HG02884 (cell line): Measurements from ENCODE around the gene CDRT15L2.
"Not testable (repeated sequence)": the region's sequence is repeated elsewhere in the genome, so short reads cannot be mapped to it uniquely, and the experiment has no call there.

Experiments used
- ATAC-seq: cut with Tn5 transposase; IDR thresholded peaks from one replicate; pipeline ENCODE4 v1.9.1; 2021; ENCODE audit warnings: mild to moderate bottlenecking, moderate library complexity; ENCODE audit not compliant: unreplicated experiment

The CDRT15L2 gene

DNA sequence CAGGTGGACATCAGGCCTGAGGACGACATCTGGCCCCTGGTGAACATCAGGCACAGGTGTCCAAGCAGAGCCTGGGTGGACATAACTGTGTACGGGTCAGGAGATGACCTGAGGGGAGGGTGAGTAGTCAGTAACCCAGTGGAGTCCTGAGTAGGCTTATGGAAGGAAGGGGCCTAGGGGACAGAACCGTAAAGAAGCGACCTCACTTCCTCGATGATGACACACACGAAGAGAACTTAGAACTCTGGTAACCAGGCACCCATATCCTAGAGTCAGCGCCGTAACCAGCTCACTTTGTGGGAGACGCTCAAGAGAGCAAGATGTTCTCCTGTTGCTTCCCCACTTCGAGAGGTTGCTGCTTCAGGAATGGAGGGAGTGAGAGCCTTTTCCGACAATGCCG, at the start of gene CDRT15L2:
CDRT15L2 (plus strand) TSS at position 301 of the 400 bp plus-strand sequence; CDS start at position 321, 20 bp downstream.
- ATAC-seq = not testable (repeated sequence)

GRCh38 chr17:20530104-20530503, 49.4 kb upstream of the CDRT15L2 start:
- ATAC-seq = not testable (repeated sequence)

DNA sequence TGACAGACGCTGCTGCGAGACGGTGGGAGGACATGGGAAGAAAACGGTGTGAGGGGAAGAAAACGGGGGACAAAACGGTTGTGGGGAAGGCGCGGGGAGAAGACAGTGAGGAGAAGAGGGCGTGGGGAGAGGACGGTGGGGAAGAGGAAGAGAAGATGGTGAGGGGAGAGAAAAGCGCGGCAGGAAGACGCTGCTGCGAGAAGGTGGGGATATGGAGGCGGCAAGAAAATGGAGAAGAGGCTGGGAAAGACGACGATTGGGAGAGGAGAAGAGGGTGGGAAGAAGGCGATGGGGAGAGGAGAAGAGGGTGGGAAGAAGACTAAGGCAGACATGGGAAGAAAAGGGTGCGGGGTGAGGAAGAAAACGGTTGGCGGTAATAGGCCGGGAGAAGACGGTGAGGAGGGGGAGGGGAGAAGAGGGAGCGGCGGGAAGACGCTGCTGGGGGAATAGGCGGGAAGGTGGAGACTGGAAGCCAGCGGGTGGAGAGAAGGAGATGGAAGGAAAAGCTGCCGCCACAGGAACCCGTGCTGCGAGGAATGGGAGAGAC, 46.9 kb upstream of the CDRT15L2 start:
- ATAC-seq = not testable (repeated sequence)

DNA sequence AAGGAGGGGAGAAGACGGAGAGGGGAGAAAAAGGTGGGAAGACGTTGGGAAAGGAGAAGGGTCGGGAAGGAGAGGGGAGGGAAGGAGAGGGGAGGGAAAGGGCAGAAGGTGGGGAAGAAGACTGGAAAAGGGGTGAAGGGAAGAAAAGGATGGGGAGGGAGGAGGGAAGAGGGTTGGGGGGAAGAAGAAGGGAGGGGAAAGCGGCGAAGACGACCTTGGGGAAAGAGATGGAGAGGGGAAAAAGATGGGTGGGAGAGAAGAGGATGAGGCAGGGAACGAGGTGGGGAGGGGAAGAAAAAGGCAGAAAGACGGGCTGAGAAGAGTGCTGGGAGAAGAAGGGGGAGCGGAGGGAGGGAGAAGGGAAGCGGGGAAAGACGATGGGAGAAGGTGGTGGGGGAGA, 46.3 kb upstream of the CDRT15L2 start:
- ATAC-seq = not testable (repeated sequence)

GRCh38 chr17:20534711-20535550, 44.6 kb upstream of the CDRT15L2 start:
- not testable (repeated sequence) for ATAC-seq

GRCh38 chr17:20540414-20540813, 39.1 kb upstream of the CDRT15L2 start:
- ATAC-seq = peak; percentile 84

GRCh38 chr17:20540865-20541264, 38.7 kb upstream of the CDRT15L2 start:
- ATAC-seq = peak; percentile 40

- ATAC-seq = not testable (repeated sequence)
Observed at GRCh38 chr17:20541853-20542546, 37.5 kb upstream of the CDRT15L2 start.

- ATAC-seq = not testable (repeated sequence)
Observed at GRCh38 chr17:20547923-20548322, 31.6 kb upstream of the CDRT15L2 start.

DNA sequence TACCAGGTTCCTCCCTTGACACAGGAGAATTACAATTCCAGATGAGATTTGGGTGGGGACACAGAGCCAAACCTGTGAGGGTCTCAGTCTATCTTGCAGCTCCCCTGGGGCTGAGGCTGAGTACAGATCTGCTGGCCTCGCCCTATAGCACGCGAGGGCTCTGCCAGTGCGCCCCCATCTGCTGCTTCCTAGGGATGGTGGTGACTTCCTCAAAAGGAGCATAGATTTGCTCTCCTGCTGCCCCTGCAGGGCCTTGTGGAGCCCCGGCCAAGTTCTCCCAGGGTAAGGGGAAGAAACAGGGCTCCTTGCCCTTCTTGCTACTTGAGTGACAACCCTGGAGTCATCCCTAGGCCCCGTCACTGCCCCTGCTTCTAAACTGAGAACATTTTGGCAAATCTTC, 26.6 kb upstream of the CDRT15L2 start:
- not testable (repeated sequence) for ATAC-seq

DNA sequence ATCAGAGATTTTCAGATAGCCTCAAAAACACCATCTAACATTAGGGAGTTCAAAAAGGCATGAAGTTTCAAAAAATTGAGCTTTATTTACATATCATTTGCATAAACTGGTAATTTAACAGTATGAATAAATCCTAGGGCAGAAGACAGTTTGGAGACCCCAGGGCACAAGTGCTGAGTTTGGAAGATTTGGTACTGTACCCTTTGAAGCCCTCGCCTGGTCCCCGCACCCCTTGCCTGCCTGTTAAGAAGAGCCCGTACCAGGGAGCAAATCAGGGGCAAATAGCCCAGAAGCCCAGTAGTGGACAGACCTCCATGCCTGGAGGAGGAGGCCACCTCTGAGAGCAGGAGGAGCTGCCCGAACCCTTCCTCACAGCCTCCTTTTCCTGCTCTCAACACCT, 24.8 kb upstream of the CDRT15L2 start:
- not testable (repeated sequence) for ATAC-seq

DNA sequence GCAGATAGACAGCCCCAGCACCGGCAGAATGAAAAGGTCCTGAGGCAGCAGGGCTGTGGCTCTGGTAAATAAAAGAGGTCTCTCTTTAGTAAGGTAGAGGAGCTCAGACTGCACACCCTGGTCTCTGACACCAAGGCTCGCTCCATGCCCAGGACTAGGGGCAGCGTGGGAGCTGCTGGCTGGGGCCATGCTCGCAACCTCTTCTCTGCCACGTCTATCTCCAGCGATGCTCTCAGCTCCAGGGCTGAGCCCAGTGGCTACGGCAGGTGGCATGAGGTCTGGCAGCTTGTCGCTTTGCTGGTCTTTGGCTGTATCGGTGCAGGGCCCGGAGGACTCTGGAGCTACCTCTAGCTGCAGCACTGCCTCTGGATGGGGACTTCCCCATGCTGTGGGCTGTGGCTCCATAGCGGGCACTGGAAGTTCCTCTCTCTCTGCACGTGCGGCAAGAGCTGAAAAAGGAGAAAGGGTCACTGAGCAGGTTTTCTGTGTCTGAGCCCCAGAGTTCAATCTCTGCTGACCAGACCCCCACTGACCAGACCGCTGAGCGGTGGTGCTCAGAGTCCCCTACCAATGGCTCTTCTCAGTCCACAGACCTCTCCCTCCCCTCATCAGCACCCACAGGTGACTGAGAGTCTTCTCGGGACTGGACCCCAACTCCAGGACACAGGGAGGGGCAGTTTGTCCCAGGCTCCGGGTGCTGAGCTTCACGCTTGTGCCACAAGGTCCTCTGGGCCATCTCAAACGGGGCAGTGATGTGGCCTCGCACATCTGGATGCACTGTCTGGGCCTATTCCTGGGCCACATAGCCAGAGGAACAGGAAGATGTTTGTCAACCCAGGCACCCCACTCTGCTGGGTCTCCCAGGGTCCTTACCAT, 24.2 kb upstream of the CDRT15L2 start:
- ATAC-seq = not testable (repeated sequence)

DNA sequence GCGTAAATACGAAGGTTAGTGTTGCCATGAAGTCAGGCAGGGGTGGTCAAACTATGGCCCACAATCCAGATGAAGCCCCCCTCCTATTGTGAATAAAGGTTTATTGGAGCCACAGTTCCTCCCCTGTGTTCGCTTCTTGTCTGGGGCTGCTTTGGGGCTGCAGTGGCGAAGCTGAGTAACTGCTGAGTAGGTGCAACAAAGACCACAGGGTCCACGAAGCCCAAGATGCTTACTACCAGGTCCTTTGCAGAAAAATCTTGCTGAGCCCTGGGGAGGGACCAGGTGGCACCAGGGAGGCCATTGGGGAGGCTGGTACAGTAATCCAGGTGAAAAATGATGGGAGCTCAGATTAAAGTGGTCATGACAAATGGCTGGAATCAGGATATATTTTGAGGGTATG, 21.4 kb upstream of the CDRT15L2 start:
- not testable (repeated sequence) for ATAC-seq

DNA sequence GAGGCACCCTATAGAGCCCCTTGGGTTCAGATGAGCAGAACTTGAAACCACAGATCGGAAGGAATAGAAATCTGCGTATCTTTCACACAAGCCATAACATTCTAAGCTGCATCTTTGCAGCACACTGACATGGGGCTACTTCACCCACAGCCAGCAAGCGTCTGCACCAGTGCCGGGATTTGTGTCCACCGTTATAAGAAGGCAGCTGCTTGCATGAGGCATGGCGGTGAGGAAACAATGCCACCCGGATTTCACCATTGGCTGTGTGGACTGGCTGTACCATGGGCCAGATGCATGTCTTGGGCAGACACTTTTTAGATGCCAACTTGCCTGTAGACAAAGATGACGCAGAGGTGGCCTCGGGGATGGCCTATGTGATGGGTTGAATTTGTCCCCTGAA, 20.5 kb upstream of the CDRT15L2 start:
- not testable (repeated sequence) for ATAC-seq

DNA sequence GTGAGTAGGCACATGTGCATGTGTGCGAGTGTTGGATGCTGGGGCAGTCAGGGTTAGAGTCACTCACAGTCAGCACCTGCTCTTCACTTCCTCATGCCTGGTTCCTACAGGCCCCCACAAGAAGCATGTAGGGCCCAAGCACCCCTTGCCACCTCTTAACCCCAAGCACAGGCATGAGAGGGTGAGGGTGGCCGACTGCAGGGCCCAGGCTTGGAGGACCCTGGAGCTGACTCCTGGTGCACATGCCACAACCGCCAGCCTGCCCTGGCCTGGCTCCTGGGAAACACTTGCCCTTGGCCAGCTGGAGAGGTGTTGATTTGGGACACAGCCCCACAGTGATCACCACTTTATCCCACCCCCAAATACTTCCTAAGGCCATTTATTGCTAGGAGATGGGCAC, 16.9 kb upstream of the CDRT15L2 start:
- no peak for ATAC-seq

- ATAC-seq = not testable (repeated sequence)
Observed at GRCh38 chr17:20565245-20565644, 14.3 kb upstream of the CDRT15L2 start.

DNA sequence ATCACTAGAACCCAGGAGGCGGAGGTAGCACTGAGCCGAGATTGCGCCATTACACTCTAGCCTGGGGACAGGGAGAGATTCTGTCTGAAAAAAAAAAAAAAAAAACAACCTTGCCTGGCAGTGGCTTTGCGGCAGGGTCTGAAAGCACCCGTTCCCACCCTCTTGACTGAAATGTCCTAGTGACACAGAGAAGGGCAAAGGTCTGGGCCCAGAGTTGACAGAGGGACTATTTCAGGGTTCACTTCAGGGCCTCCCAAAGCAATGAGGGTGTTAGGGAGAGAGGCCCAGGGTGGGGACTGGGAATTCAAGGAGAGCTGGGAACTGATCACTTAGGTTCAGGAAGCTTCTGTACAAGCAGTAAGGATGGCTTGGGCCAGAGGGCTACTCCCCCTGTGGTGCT, 13.8 kb upstream of the CDRT15L2 start:
- ATAC-seq = no peak

DNA sequence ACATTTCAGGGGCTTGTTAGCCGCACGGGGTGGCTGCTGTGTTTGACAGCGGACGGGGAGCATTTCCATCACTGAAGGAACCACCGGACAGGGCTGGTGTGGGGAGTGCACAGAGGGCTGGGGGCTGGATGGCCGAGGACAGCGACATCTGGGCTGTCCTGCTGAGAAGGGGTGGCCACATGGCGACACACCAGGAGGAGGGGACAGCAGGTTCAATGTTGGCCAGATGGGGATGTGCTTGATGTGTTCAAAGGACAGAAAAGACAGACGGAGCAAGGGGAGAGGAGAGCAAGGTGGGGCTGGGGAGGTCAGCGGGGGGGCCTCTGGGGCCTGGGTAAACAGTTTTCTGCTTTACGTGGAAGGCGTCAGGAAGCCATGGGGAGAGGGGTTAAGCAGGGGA, 12.8 kb upstream of the CDRT15L2 start:
- ATAC-seq = not testable (repeated sequence)

DNA sequence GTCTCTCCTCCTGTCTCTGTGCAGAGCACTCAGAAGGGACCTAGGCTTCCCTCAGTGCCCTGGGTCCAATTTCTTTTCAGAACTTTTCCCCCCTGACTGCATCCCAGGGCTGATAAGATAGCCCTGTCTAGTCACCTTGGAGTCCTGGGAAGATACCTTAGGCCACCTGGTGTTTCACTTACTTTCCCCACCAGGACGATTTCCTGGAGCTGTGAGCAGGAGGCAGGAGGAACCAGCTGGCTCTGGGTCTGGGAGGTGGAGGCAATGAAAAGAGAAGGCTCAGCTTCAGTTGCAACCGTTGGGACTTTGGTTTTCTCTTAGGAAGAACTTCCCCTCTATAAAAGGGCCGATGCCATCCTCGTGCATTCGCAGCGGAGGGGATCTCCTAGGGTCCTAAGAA, 12.1 kb upstream of the CDRT15L2 start:
- not testable (repeated sequence) for ATAC-seq

DNA sequence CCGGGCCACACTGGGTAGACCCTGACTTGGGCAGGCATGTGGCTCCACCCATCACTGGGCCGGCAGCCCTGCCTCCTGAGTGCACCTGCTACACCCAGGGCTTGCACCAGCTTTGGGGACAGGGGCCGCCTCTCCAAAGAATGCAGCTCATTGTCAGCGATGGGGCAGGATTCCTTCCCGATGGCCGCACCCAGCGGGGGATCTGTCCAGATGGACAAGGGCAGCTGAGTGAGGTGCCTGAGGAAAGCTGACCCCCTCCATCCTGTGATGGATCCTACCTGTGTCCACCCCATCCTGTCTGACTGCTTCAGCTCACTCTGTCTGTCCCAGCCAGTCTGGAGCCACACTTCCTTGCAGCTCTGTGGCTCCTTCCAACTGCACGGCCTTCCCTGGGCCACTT, 10.9 kb upstream of the CDRT15L2 start:
- not testable (repeated sequence) for ATAC-seq

DNA sequence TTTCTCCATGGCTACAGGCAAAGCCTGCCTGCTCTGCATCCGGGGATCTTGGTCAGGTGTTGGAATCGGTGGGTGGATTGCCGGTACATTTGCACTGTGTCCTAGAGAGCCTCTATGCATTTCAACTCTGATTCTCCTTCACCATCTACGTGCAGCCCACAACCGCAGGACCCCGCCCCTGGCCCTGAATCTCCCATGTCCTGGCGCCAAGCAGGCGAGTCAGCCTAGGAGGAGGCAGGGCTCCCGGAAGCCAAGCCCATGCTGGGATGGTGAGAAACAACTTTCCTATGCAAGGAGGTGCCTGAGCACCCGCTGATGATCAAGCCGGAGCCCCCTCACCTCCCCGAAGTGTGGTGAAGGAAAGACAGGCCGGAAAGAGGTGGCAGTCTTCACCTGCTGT, 7.9 kb upstream of the CDRT15L2 start:
- ATAC-seq = not testable (repeated sequence)
